HG03520 (cell line): Measurements from ENCODE around the gene MYO1B.

ENCODE experiments used
- ATAC-seq: cut with Tn5 transposase; IDR thresholded peaks from one replicate; pipeline ENCODE4 v1.9.1; 2021; ENCODE audit warnings: mild to moderate bottlenecking, moderate library complexity; ENCODE audit not compliant: unreplicated experiment

Gene MYO1B

DNA sequence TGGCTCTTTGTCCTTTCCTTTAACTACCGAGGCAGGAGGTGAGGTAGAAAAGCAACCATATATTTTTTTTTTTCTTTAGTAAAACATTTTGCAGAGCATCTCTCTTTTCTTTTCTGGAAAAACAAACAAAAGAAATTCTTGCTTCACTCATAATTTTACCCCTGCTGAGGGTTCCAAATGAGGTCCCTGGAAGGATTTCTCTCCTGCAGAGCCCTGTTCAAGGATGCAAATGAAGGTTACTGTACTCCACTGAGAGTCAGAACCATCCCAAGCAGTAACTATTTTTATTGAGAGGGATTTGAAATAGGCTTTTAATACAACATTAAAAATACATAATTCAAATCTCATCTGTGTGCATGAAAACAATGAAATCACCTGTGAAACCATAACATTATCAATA is 19.5 kb upstream of the MYO1B start:
- ATAC-seq: no peak

DNA sequence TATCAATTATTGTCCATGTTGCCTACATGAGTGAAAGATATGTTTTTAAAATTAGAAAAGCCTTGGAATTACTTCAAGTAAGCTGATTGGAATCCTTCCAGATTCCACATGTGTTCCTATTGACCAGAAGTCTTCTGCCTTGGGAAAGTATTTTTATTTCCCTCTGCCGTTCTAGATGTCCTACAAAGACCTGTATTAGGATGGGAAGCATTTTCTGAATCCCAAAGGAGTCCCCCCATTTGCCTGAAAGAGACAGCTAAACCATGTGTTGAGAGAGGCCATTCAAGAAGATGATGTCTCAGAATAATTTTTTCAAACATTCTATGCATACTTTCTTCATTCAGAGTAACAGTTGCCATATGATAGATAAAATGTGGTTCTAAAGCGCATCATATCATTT is 19.0 kb upstream of the MYO1B start:
- ATAC-seq: no peak

DNA sequence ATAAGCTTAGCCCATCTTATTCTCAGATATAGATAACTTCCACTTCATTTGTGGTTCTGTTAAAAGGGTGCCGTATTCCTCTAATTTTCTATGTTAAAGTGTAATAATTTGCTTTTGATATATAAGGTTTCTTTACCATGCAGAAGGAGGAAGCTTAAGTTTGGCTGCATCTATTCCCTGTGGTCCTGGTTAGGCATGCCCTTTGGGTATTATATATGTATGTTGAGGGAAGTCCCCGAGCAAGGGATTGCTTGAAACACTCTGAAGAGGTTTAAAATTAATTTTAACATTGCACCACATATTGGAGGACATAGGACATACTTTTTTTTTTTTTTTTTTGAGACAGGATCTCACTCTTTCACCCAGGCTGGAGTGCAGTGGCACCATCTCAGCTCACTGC is 16.9 kb upstream of the MYO1B start:
- ATAC-seq: no peak

DNA sequence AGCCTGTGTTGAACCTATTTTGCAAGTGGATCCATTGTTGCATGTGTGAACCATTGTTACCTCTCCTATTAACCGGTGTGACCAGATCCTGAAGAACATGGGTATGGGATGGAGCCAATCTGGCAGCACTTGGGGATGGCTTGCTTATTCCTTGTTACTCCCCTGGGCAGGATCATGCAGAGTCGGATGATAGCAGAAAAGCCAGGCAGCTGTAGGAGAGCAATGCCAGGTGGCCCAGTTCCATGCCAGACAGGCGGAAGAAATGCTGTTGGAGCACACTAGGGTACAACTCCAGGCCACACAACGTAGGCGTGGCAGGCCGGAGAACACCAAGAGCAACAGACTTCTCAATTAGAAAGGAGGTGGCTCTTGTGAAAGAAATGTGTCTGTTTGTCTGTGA is 16.3 kb upstream of the MYO1B start:
- no peak for ATAC-seq

DNA sequence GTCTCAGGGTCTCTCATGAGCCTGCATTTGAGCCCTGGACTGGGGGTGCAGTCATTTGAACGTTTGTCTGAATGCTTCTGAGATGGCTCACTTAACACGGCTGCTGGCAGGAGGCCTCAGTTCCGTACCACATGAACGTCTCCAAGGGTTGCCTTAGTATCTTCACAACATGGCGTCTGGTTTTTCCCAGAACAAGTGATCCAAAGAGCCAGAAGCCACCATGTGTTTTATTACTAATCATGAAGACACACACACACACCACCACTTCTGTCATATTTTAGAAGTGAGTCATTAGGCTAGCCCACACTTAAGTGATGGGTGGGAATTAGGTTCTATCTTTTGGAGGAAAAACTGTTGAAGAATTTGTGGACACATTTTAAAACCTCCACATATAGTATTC is 15.0 kb upstream of the MYO1B start:
- ATAC-seq: no peak

DNA sequence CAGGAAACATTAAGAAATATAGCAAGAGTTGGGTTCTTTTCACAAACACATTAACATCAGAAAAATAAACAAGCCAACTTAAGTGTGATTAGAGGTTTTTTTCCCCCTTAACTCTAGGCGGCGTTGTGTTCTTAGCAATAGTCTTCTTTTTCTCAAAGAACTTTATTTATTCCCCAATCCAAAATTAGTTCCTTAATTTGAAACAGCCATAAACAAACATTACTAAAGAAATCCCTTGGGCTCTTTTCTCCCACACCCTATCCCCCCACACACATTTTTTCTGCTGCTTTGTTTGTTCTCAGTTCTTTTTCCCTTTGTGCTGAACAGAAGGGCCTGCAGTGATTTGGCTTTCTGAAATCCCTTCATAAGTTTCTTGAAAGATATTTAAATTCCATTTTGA is 13.2 kb upstream of the MYO1B start:
- no peak for ATAC-seq

DNA sequence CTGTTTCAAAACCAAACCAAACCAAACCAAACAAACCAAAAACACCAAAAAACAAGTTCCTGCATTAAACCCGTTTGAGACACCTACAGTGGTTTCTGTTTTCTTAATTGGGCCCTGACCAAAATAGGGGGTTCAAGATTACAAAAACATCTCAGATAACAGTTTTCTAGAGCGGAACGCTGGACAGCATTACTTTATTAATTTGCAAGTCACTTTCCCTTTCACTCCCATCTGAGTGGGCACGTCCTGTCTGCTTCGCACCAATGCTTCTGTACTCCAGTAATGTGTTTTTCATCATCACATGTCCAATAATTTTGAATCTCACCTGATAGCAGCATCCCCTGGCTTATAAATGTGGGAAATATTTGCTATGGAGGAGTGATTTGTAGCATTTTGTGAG is 11.7 kb upstream of the MYO1B start:
- ATAC-seq: no peak

DNA sequence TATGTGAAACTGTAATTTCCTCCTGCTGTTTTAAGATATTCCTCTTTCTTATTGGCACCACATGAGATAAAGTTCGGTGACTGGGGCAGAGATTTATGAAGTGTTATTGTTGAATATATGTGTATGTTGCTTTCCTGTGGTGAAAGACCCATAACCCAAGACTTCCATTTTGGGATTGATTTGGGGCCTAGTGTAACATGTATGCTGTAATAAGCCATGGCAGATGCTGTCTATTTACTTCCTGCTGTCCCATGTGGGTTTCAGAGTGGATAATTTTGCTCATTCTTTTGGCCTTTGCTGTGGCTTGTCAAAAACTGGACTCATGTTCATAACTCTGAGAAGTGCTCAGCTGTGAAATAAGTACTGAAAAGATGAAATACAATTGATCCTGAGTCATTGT is 10.8 kb upstream of the MYO1B start:
- no peak for ATAC-seq

DNA sequence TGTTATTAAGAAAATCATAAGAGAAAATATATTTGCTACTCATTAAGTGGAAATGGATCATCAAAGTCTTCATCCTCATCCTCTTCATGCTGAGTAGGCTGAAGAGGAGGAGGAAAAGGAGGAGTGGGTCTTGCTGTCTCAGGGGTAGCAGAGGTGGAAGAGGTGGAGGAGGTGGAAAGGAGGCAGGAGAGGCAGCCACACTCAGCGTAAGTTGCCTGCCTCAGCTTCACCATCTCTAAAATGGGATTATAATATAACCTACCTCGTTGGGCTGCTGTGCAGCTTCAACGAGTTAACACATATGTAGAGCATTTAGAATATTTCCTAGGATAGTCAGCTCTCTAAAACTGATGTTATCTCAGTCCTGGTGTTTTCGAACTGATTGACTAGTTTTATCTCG is 4.3 kb upstream of the MYO1B start:
- ATAC-seq: no peak

DNA sequence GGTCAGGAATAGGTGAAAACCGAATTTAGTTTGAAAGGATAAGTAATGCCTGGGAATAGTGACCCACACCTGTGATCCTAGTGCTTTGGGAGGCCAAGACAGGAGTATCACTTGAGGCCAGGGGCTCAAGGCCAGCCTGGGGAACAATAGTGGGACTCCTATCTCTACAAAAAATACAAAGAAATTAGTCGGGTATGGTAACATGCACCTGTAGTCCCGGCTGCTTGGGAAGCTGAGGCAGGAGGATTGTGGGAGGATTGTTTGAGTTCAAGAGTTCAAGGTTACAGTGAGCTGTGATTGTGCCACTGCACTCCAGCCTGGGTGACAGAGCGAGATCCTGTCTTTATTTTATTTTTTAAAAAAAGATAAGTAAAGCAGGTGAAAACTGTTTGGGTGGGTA is 3.8 kb upstream of the MYO1B start:
- no peak for ATAC-seq

DNA sequence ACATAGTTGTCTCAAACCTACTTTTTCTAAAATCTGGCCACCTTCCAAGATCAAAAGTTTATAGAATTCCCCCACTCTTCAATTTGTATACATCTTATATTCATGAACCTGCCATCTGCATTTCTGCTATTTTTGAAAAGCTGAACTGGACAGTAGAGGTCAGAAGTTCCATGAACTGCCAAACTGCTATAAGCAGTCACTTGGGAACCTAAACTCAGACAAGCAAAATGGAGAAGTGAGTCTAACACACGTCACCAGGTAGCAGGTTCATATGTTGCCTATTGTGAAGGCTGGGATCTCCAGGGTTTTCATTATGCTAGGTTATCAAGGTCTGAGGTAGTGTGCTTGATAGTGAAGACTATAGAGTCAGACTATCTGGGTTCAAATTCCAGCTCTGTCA is 2.0 kb upstream of the MYO1B start:
- ATAC-seq: no peak

DNA sequence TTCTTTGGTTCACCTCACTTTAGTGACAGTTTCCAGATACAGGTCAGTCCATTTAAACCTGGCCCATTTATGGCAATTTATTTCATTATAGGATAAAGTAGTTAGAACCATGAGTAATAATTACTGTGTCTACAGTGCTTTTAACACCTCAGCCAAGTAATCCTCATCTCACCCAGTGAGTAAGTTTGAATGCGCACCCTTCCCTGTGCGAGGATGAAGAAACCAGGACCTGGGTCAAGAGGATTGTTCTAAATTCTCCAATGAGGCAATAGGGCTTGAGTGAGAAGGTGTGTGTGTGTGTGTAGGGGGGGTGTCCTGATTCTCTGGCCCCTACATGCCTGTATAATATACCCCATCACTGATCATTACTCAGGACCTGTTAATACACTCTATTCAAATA is 854 bp upstream of the MYO1B start:
- no peak for ATAC-seq

DNA sequence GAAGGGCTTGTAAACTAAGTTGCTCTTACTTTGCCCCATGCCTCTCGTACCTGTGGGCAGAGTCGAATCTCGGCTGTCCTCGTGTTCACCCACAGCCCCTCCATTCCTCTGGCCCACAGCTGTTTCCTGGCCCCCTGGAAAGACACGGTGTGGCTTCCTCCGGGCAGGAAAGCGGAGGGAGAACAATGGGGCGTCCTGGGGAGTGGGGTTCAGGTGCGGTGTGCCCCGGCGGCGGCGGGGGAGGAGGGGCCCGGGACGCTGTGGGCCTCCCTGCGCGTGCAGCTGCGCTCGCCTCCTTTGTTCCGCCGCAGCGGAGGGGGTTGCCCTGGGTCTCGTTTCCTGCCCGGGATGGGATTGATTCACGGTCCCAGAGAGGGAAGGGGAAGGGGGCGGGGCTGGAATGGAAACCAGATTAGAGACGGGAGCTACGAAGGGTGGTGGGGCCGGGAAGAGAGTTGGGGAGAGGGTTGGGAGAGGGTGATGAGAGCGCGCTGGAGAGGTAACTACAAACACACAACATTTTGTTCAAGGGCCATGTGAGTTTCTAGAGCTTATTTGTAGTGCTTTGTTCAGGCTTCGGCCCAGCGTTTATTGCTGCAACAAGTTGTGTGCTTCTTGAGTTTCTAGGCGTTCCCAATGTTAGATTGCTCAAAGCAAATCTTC is 796 bp downstream of the MYO1B start:
- ATAC-seq: peak; percentile 10

DNA sequence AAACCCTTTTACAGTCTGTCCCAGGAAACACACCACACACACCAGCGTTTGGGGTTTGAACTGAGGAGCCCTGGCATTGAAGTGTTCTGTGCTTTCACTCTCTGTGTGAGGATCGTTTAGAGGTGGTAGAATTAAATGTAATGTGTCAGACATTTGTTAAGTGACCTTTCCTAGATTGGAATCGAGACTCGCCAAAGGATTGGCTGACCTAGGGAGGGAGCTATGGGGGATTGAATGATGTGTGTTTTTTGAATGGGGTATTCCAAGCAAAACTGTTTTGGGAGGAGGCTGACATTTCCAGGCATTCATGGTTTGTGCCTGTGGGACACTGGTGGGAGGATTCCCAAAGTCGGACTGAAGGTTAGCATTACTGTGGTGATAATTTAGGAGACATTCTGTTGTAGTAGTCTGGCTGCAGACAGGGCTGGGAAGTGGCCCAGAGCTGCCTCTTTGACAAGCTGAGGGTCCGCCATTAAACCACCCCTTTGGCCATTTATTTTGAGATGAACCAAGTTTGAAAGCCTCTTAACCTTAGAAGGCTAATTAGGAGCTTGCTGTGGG is 1.7 kb downstream of the MYO1B start:
- ATAC-seq: no peak

DNA sequence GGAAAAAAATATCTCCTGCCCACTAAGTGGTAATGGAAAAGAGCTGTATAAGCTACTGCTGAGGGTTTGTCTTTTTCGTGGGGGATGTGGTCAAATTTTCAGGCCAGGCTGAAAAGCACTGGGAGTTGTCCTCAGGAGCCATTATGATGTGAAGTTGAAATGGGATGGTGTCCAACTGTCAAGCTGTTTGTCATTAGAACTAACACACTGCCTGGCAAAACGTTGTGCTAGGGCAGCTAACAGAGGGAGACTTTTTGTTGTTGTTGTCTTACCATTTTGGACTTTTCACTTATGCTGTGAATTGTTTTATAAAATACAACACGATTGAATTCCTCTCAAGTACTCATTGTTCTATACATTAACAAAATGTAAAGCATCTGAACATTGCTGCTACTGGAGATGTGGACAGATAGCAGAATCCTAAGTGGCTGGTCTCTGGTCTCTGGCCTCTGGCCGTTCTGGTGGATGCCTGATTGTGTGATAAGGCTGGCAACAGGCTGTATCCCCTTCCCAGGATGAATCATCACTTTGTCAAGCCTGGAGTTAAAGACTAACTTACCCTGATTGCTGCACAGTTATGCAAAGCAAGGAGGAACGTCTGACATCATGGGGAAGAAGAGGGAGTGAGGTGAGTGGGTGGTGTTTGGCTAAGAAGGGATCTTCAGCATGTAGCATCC is 2.3 kb downstream of the MYO1B start:
- no peak for ATAC-seq

DNA sequence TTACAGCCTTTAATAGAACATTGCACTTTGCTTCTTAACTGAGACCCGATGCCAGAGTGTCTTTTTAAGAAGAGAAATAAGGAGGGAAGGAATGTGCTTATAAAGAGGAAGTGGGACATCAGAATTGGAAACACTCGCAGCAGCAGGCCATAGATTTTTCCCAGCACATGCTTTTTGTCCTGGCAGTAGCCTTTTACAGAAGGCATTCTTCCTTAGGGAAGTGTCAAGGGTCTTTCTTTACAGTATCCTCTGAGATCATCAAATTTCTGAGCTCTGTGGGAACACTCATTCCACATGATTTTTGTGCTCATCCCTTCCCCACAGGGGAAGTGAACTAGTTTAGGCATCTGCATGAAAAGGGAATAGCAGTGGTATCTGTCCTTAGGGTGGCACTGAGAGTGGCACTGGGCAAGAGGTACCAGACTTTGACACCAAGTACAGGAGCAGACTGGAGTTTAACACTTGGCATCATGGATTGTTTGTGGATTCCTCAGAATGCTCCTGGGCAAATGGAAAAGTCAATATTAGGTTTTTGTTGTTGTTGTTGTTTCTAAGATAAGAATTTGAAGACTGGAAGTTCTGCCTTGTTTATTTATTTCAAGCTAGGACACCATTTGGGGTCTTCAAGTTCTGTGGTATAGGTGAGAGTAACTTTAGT is 4.1 kb downstream of the MYO1B start:
- ATAC-seq: no peak

DNA sequence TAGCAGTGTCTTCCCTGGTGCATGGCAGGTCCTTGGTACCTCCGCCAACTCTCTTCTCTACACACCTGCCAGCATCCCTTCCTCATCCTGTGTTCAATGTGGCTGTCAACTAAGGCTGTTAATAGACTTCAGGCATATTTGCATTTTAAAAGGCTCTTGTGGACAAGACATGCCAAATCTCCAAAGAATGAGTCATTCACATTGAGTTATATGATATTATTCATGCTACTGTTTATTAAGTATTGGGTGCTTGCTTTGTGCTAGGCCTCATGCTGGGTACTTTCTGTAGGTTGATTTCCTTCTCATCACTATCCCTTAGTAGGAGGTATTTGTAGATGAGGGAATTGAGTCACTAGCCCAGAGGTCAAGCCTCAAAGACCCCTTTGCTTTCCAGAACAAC is 5.2 kb downstream of the MYO1B start:
- no peak for ATAC-seq

DNA sequence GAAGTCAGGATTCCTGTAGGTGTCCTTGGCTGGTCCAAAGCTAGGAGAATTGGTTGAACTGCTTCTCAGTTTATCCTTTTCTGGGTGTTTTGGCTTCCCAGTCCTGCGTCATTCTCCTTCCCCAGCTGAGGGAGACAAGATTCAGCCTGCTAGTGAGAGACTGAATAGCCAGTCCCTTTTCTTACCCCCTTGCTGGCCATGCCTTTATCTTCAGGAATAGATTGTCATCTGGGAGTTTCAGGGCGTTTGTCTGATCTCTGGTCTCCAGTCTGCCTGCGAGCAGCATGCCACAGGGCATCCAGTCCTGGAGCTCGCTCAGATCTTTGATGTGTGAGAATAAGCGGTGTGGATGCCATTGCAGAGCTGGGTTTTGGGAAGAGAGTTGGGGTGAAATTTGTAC is 5.8 kb downstream of the MYO1B start:
- ATAC-seq: no peak

DNA sequence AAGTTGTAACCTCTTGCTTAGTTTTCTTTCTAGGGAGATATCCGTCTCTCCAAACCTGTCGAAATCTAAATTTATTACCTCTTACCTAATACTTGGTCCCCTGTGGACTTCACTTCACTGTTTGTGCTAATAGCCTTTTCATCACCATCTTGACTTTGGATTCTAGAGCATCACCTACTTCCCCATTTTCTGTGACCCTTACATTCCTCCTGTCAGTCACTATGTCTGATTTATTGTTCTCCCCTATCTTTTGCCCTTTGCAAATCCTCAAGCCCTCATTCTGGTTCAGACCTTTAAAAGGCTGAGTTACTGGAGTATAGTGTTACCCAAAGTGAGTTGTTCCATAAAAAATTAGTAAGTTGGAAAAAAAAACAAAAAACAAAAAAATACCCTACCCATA is 7.5 kb downstream of the MYO1B start:
- ATAC-seq: no peak

DNA sequence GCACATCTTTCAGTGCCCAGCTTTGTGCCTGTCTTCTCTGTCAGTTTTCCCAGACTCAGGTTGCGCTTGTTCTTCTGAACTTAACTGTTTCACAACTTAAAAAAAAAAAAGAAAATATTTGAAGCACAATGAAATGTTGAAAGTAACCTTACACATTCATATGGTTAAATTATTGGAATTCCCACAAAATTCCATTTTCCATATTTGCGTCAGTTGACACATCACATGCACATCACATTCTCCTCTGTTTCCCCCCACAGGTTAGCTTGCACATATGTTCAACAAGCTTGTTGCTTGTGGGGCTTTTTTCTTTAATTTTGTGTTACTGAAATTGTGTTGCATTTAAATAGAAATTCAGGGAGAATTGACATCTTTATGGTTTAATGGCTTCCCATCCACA is 8.3 kb downstream of the MYO1B start:
- no peak for ATAC-seq

DNA sequence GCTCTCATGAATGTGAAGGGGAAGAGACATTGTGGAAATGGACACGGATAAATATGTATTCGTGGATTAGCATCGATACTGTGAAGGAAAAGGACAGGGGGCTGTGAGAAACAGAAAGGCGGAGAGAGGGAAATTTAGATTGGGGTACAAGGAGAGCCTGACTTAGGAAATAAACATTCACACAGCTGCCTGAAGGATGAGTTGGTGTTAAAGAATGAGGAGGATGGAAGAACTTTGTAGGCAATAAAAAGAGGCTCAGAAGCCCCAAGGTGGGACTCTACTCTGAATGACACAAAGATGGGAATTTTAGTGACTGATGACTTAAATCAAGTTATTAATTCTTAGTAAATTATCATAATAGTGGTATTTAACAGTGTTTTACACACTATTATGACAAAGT is 10.1 kb downstream of the MYO1B start:
- no peak for ATAC-seq

DNA sequence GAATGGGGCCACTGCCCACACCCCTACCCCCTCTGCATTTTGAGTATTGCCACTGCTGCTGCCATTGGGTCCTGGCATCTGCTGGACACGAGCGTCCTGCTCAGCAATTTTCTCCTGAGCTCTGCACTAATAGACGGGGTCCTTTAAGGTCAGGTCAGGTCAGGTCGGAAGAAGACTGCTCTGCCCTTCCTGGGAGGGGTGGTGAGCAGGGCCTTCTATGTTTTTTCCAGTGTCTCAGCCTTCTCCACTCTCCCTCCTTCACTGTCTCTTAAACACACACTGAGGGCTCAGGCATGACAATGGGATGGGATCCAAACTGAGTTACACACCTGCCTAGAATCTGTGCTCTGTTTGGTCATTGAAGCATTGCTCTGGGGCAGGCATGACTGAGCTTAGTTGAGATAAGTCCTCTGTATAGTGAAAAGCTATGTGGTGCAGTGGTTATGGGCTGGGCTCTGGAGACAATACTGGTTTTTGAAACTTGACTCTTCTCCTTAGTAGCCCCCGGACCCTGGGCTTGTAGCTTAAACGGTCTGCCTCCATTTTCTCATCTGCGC is 10.6 kb downstream of the MYO1B start:
- no peak for ATAC-seq
